Skeletal muscle satellite cell (primary cell): ENCODE results near the gene CSF2RB.

Experiments used
- H3K27me3 ChIP-seq: 2 replicates; pipeline ENCODE4 v1.7.0; 2013; ENCODE audit warnings: low read length; ENCODE audit not compliant: control insufficient read depth, insufficient read depth
- H3K36me3 ChIP-seq: 2 replicates; pipeline ENCODE4 v1.7.0; 2013; ENCODE audit warnings: mild to moderate bottlenecking, control low read depth, low read length; ENCODE audit not compliant: insufficient read depth
- H3K4me1 ChIP-seq: 2 replicates; pipeline ENCODE4 v1.7.0; 2013; ENCODE audit warnings: low read length; ENCODE audit not compliant: control insufficient read depth, insufficient read depth
- H3K4me2 ChIP-seq: 2 replicates; pipeline ENCODE4 v1.7.0; 2013; ENCODE audit warnings: mild to moderate bottlenecking, low read length
- H3K4me3 ChIP-seq: 2 replicates; pipeline ENCODE4 v1.7.0; 2013; ENCODE audit warnings: low read length
- H3K9ac ChIP-seq: 2 replicates; pipeline ENCODE4 v1.7.0; 2013; ENCODE audit warnings: mild to moderate bottlenecking, low read depth, low read length, moderate library complexity
- H3K9me3 ChIP-seq: replicated peaks from 2 replicates; pipeline ENCODE4 v1.7.0; 2013; ENCODE audit warnings: mild to moderate bottlenecking, control low read depth, low read length

Gene CSF2RB

GRCh38 chr22:36946421-36947158 lies 33.2 kb downstream of the CSF2RB start:
- Histone ChIP-seq H3K9me3 (no peaks in the 10 kb centered on the region), H3K4me2 (no peak overlapping the region), H3K4me1 (no peaks in the 10 kb centered on the region), H3K4me3 (no peak overlapping the region), H3K9ac (no peak overlapping the region), H3K27me3 (peaks cover 34% of the 10 kb centered on the region), H3K36me3 (no peaks in the 10 kb centered on the region)

- Histone ChIP-seq H3K4me1 (no peaks in the 10 kb centered on the region), H3K9me3 (no peaks in the 10 kb centered on the region), H3K4me3 (no peak overlapping the region), H3K27me3 (peaks cover 24% of the 10 kb centered on the region), H3K4me2 (no peak overlapping the region), H3K36me3 (no peaks in the 10 kb centered on the region), H3K9ac (no peak overlapping the region)
Measured at GRCh38 chr22:36948273-36949225, 35.1 kb downstream of the CSF2RB start.

- no peak overlapping the region for H3K9ac ChIP-seq
- H3K36me3 ChIP-seq, result no peaks in the 10 kb centered on the region
- H3K27me3 ChIP-seq, result peaks cover 24% of the 10 kb centered on the region
- no peaks in the 10 kb centered on the region for H3K4me1 ChIP-seq
- no peak overlapping the region for H3K4me3 ChIP-seq
- no peaks in the 10 kb centered on the region for H3K9me3 ChIP-seq
- H3K4me2 ChIP-seq, result no peak overlapping the region
Measured at GRCh38 chr22:36950797-36951590, 37.6 kb downstream of the CSF2RB start.

- Histone ChIP-seq H3K4me3 (no peak overlapping the region), H3K4me1 (no peaks in the 10 kb centered on the region), H3K9ac (no peak overlapping the region), H3K36me3 (no peaks in the 10 kb centered on the region), H3K4me2 (no peak overlapping the region), H3K27me3 (peaks cover 24% of the 10 kb centered on the region), H3K9me3 (no peaks in the 10 kb centered on the region)
Measured at GRCh38 chr22:36951746-36952145, 38.3 kb downstream of the CSF2RB start.

GRCh38 chr22:36953239-36954080 lies 40.0 kb downstream of the CSF2RB start:
- H3K4me2 ChIP-seq, result no peak overlapping the region
- H3K9me3 ChIP-seq, result no peaks in the 10 kb centered on the region
- no peaks in the 10 kb centered on the region for H3K36me3 ChIP-seq
- peaks cover 19% of the 10 kb centered on the region for H3K27me3 ChIP-seq
- H3K4me3 ChIP-seq, result no peak overlapping the region
- no peak overlapping the region for H3K9ac ChIP-seq
- H3K4me1 ChIP-seq, result no peaks in the 10 kb centered on the region

GRCh38 chr22:36954251-36955014 lies 41.0 kb downstream of the CSF2RB start:
- Histone ChIP-seq H3K4me3 (no peak overlapping the region), H3K4me2 (no peak overlapping the region), H3K9me3 (no peaks in the 10 kb centered on the region), H3K4me1 (no peaks in the 10 kb centered on the region), H3K27me3 (peaks cover 18% of the 10 kb centered on the region), H3K9ac (no peak overlapping the region), H3K36me3 (no peaks in the 10 kb centered on the region)

- no peak overlapping the region for H3K4me3 ChIP-seq
- no peaks in the 10 kb centered on the region for H3K36me3 ChIP-seq
- no peaks in the 10 kb centered on the region for H3K4me1 ChIP-seq
- H3K9me3 ChIP-seq, result no peaks in the 10 kb centered on the region
- H3K27me3 ChIP-seq, result peaks cover 15% of the 10 kb centered on the region
- H3K4me2 ChIP-seq, result no peak overlapping the region
- no peak overlapping the region for H3K9ac ChIP-seq
Measured at GRCh38 chr22:36955691-36956090, 42.3 kb downstream of the CSF2RB start.

- H3K4me2 ChIP-seq, result no peak overlapping the region
- no peaks in the 10 kb centered on the region for H3K4me1 ChIP-seq
Measured at GRCh38 chr22:36958366-36958765, 44.9 kb downstream of the CSF2RB start.

GRCh38 chr22:36961626-36962025 lies 48.2 kb downstream of the CSF2RB start:
- Histone ChIP-seq H3K9me3 (no peaks in the 10 kb centered on the region), H3K27me3 (peaks cover 28% of the 10 kb centered on the region), H3K9ac (no peak overlapping the region), H3K4me3 (no peak overlapping the region), H3K4me2 (no peak overlapping the region), H3K4me1 (no peaks in the 10 kb centered on the region), H3K36me3 (no peaks in the 10 kb centered on the region)

More at GRCh38 chr22:36958366-36958765, 44.9 kb downstream of the CSF2RB start:
- Histone ChIP-seq H3K9ac (no peak overlapping the region), H3K4me3 (no peak overlapping the region), H3K9me3 (no peaks in the 10 kb centered on the region), H3K36me3 (no peaks in the 10 kb centered on the region), H3K27me3 (peaks cover 23% of the 10 kb centered on the region)

GRCh38 chr22:36963302-36963701 lies 49.9 kb downstream of the CSF2RB start:
- Histone ChIP-seq H3K4me1 (no peaks in the 10 kb centered on the region), H3K4me3 (no peak overlapping the region), H3K27me3 (peaks cover 28% of the 10 kb centered on the region), H3K4me2 (no peak overlapping the region), H3K9me3 (no peaks in the 10 kb centered on the region), H3K9ac (no peak overlapping the region), H3K36me3 (no peaks in the 10 kb centered on the region)
